Small intestine (tissue), 7 donors: ENCODE results near the gene GPC2. TPM values are rescaled to one million over a fixed set of nuclear protein-coding genes. Genes with fewer than 3 reads are reported as not detected.
"Not testable (repeated sequence)": the region's sequence is repeated elsewhere in the genome, so short reads cannot be mapped to it uniquely, and the experiment has no call there.

Experiments used
- DNase-seq, 2 donors: peaks; one replicate each; pipeline versions ENCODE4 v3.0.0 to v3.0.0-alpha.2; 2013
- FAIRE-seq: peaks from 2 replicates; lab custom pipeline; 2012; peaks lifted over from hg19 to GRCh38; lab: Jason Lieb, UNC
- H3K27ac ChIP-seq, 3 donors: one replicate each; pipeline ENCODE4 v1.5.1; 2013; ENCODE audit warnings: low read length in 2 of 3, mild to moderate bottlenecking in 2 of 3, control low read depth in 1 of 3, inconsistent platforms in 1 of 3, low read depth in 1 of 3, moderate library complexity in 1 of 3
- H3K27me3 ChIP-seq, 3 donors: one replicate each; pipeline ENCODE4 v1.6.1; 2013; ENCODE audit warnings: low read length in 3 of 3, inconsistent platforms in 1 of 3; ENCODE audit not compliant: control insufficient read depth in 3 of 3, insufficient read depth in 3 of 3
- H3K36me3 ChIP-seq, 3 donors: one replicate each; pipeline ENCODE4 v1.6.1; 2013; ENCODE audit warnings: low read length in 3 of 3, inconsistent platforms in 1 of 3, low read depth in 1 of 3, mild to moderate bottlenecking in 1 of 3, moderate library complexity in 1 of 3; ENCODE audit not compliant: control insufficient read depth in 3 of 3, insufficient read depth in 2 of 3
- H3K4me1 ChIP-seq, 3 donors: one replicate each; pipeline ENCODE4 v1.6.1; 2013; ENCODE audit warnings: low read length in 2 of 3, inconsistent platforms in 1 of 3, low read depth in 1 of 3, mild to moderate bottlenecking in 1 of 3, moderate library complexity in 1 of 3; ENCODE audit not compliant: control insufficient read depth in 3 of 3, insufficient read depth in 2 of 3
- H3K4me3 ChIP-seq, 3 donors: one replicate each; pipeline ENCODE4 v1.5.1; 2013; ENCODE audit warnings: low read length in 3 of 3, control low read depth in 1 of 3, inconsistent platforms in 1 of 3, low read depth in 1 of 3, mild to moderate bottlenecking in 1 of 3, moderate library complexity in 1 of 3
- H3K9me3 ChIP-seq, 2 donors: one replicate each; pipeline ENCODE4 v1.6.1; 2013; ENCODE audit warnings: low read depth in 1 of 2, low read length in 1 of 2; ENCODE audit not compliant: control insufficient read depth in 2 of 2, insufficient read depth in 1 of 2
- WGBS, 3 donors: extraction: QIAGEN DNeasy Blood & Tissue Kit; methylation state at CpG; one replicate each; pipeline ENCODE4 v1.1.7; 2013; 5-methylcytosine and 5-hydroxymethylcytosine counted together
- polyA plus RNA-seq, 4 donors: library from polyadenylated mRNA; stranded (reverse) in 3 of 4; unstranded in 1 of 4; fragments of 200-250 nt in 3 of 4; fragments of 120-200 nt in 1 of 4; gene quantifications; one replicate each; pipeline versions ENCODE4 v1.2.1 to v1.2.3, GENCODE V29; 2013
- donor health status: healthy with polysubstance abuse.
- donor health status: control.
- donor health status: control.
- donor health status: Bipolar disorder and iron deficiency.
- donor health status: healthy.

GPC2 gene
- polyA plus RNA-seq, 4 donors, result 0.94 to 2.1 TPM; not detected in 2

GRCh38 chr7:100195222-100195621 is 18.0 kb upstream of the GPC2 start:
- Histone ChIP-seq H3K9me3 (no peaks in the 10 kb centered on the region), H3K27me3 (no peaks in the 10 kb centered on the region), H3K36me3 (no peaks in the 10 kb centered on the region), H3K4me1 (peaks cover 0 to 2% (median 0%) of the 10 kb centered on the region in 3 donors), H3K4me3 (no peak overlapping the region), H3K27ac (no peak overlapping the region)
- FAIRE-seq (no peak), DNase-seq (no peak)
- WGBS, 3 donors, result 80 to 83% (median 81%) methylated on average over 2 of the region's 2 CpGs

- H3K4me1 ChIP-seq, result no peaks in the 10 kb centered on the region
- no peak overlapping the region for H3K4me3 ChIP-seq
- no peaks in the 10 kb centered on the region for H3K36me3 ChIP-seq
- no peaks in the 10 kb centered on the region for H3K27me3 ChIP-seq
- H3K27ac ChIP-seq, result no peak overlapping the region
- FAIRE-seq (no peak), DNase-seq (no peak)
- WGBS, 3 donors, result 71 to 93% (median 89%) methylated on average over 3 of the region's 3 CpGs
- H3K9me3 ChIP-seq, result no peaks in the 10 kb centered on the region
Observed at GRCh38 chr7:100192969-100193368, 15.8 kb upstream of the GPC2 start.

GRCh38 chr7:100192281-100192862 is 15.2 kb upstream of the GPC2 start:
- not testable (repeated sequence) for H3K4me1 ChIP-seq, H3K36me3 ChIP-seq, H3K4me3 ChIP-seq, H3K9me3 ChIP-seq, DNase-seq, H3K27me3 ChIP-seq, FAIRE-seq, H3K27ac ChIP-seq
- 88 to 94% (median 93%) methylated on average over 6 of the region's 6 CpGs for WGBS, 3 donors

GRCh38 chr7:100191775-100192174 is 14.6 kb upstream of the GPC2 start:
- Histone ChIP-seq H3K4me1 (no peaks in the 10 kb centered on the region), H3K9me3 (no peaks in the 10 kb centered on the region), H3K36me3 (no peaks in the 10 kb centered on the region), H3K27ac (no peak overlapping the region), H3K4me3 (no peak overlapping the region), H3K27me3 (no peaks in the 10 kb centered on the region)
- FAIRE-seq, result no peak
- no peak for DNase-seq
- WGBS, 3 donors, result 44 to 65% (median 54%) methylated on average over 2 of the region's 2 CpGs

GRCh38 chr7:100190048-100190711 is 13.0 kb upstream of the GPC2 start:
- no peaks in the 10 kb centered on the region for H3K4me1 ChIP-seq
- H3K27ac ChIP-seq, result no peak overlapping the region
- H3K27me3 ChIP-seq, result no peaks in the 10 kb centered on the region
- no peak for FAIRE-seq
- H3K36me3 ChIP-seq, result no peaks in the 10 kb centered on the region
- no peak overlapping the region for H3K4me3 ChIP-seq
- WGBS, 3 donors, result 48 to 51% (median 49%) methylated on average over 4 of the region's 4 CpGs
- peak; percentile 35 to 45 for DNase-seq
- no peaks in the 10 kb centered on the region for H3K9me3 ChIP-seq

GRCh38 chr7:100189061-100189460 is 11.9 kb upstream of the GPC2 start:
- Histone ChIP-seq H3K27ac (no peak overlapping the region), H3K4me1 (no peaks in the 10 kb centered on the region), H3K9me3 (no peaks in the 10 kb centered on the region), H3K36me3 (no peaks in the 10 kb centered on the region), H3K4me3 (no peak overlapping the region), H3K27me3 (no peaks in the 10 kb centered on the region)
- FAIRE-seq, result no peak
- 71 to 81% (median 79%) methylated on average over 3 of the region's 3 CpGs for WGBS, 3 donors
- no peak for DNase-seq

- H3K27me3 ChIP-seq, result no peaks in the 10 kb centered on the region
- 31 to 52% (median 44%) methylated on average over 2 of the region's 2 CpGs for WGBS, 3 donors
- H3K27ac ChIP-seq, result no peak overlapping the region
- H3K4me1 ChIP-seq, result no peaks in the 10 kb centered on the region
- no peaks in the 10 kb centered on the region for H3K36me3 ChIP-seq
- no peaks in the 10 kb centered on the region for H3K9me3 ChIP-seq
- no peak overlapping the region for H3K4me3 ChIP-seq
- FAIRE-seq, result no peak
- no peak for DNase-seq
Observed at GRCh38 chr7:100185726-100186125, 8.5 kb upstream of the GPC2 start.

- not testable (repeated sequence) for H3K4me3 ChIP-seq, FAIRE-seq, H3K27me3 ChIP-seq, H3K4me1 ChIP-seq, H3K36me3 ChIP-seq, H3K27ac ChIP-seq, DNase-seq, H3K9me3 ChIP-seq
- 62 to 84% (median 73%) methylated on average over 6 of the region's 6 CpGs for WGBS, 3 donors
Observed at GRCh38 chr7:100183090-100183489, 5.9 kb upstream of the GPC2 start.
